NCI-H526 (cell line): ENCODE data around the gene ZBTB32.

ENCODE experiments used
- DNase-seq, 2 experiments: peaks; one replicate each; lab custom pipeline; 2025; lab: John Stamatoyannopoulos, UW

Gene ZBTB32

DNA sequence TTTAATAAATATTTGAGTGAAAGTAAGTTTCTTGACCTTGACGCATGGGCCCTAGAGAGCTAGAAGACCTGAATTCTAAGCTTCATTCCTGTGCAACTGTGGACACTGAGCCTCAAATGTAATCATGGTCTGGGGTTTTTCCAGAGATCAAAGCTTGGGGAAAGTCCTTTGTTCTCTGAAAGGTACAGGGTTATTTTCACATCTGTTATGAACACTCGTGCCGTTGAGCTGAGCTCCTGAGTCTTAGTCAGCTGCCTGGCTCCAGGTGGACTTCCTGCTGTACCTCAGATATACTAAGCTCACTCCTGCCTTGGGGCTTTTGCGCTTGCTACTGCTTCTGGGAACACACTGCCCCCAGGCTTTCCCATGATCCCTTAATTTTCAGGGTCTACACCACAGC is 7.5 kb upstream of the ZBTB32 start:
- DNase-seq: no peak

DNA sequence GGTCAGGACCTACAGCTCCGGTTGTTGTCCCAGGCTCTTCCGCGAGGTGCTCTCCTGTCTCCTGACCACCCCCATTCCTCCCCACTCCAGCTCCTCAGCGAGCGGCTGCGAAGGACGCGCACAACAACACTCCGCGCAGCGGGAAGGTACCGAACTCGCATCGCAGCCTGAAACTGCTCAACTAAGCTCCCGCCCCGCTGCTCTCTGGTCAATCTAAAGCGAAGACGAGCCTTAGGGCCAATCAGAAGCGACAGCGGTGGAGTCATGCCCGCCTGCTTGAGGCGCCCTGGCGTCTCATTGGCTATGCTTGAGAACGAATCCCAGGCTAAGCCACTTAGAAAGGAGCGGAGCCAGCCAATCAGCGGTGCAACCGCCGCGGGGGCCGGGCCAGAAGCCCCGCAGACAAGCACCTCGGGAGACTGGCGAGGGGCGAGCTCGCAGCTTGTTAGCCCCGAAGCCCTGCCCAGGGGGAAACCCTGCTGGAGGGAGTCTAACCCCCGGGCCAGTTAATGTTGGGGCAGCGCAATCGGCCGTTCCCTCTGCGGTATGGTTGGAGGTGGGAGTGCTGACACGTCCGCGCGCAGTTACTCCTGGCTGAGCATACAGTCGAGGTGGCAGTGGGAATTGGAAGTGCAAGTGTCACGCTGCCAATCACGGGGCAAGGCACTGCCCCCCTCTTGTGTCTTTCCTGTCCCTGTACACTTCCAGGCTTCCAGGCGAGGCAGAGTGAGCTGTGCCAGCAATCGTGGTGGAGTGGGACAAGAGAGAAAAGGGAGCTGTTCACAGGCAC is 1.9 kb upstream of the ZBTB32 start:
- peak; percentile 99 to 100 for DNase-seq

DNA sequence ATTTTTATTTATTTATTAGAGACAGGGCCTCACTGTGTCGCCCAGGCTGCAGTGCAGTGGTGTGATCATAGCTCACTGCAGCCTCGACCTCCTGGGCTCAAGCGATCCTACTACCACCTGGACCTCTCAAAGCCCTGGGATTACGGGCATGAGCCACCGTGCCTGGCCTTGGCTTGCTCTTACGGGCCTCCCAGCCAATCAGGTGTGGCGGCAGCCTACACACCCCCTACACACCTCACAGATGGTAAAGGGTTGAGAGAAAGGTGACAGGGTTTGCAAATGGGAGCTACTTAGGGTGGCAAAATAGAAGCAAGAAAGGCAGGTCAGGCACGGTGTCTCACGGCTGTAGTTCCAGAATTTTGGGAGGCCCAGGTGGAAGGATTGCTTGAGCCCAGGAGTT is 1.0 kb upstream of the ZBTB32 start:
- DNase-seq: peak in 1 of 2 experiments; percentile 28

DNA sequence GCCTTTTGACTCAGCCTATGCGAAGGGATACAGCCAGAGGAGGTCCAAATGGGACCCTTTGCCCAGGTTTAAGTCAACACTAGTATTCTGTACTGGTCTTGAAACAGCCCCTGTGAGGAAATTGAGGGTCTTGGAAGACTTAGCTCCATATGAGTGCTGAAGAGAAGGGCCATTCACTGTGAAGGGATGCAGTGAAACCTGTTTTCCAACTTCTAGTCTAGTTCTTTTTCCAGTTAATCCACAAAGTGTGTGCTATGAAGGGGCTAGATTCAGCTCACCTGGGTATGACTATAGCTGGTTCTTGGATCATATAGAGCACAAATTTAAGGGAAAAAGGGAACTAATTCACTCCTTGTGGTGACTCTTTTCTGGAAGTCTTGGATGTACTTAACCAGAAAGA is 4.0 kb downstream of the ZBTB32 start:
- DNase-seq: no peak

DNA sequence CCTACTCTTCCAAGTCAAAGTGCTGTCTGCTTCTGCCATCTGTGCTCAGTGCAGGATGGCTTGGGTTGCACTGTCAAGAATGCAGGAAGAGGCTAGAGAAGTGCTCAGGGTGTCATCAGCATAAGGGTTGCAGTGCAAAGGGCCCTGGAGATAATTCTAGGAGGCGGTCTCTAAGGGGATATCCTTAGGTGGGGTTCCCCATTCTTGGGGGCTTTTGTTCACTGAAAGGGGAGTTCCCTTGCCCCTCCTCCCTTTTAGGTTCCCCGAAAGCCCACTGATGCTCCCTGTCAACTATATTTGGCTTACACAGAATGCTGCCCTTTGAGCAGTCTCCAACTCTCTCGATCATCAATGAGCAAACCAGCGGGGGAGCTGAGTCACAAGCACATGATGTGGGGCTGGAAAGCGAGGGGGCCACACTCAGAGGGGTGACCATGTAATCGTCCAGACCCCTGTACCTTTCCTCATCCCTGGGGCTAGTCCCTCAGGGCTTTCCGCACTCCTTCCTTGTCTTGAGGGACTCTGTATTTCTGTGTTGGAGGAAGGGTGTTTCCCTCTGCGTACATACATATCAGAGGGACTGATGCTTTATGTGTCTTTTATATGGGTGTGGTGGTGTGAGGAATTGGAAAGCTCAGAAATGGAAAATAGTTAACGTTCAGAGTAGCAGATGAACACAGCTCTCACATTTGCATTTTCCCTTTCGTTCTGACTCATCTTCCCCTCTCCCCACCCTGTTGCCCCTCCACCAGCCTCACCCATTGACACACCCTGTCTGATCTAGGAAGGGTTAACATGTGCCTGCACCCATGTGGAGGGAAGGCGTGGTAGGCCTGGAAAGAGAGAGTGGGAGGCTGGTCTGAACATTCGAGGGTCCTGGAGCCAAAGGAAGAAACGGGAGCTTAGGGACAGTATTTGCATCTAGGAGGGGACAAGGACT is 6.7 kb downstream of the ZBTB32 start:
- no peak for DNase-seq

DNA sequence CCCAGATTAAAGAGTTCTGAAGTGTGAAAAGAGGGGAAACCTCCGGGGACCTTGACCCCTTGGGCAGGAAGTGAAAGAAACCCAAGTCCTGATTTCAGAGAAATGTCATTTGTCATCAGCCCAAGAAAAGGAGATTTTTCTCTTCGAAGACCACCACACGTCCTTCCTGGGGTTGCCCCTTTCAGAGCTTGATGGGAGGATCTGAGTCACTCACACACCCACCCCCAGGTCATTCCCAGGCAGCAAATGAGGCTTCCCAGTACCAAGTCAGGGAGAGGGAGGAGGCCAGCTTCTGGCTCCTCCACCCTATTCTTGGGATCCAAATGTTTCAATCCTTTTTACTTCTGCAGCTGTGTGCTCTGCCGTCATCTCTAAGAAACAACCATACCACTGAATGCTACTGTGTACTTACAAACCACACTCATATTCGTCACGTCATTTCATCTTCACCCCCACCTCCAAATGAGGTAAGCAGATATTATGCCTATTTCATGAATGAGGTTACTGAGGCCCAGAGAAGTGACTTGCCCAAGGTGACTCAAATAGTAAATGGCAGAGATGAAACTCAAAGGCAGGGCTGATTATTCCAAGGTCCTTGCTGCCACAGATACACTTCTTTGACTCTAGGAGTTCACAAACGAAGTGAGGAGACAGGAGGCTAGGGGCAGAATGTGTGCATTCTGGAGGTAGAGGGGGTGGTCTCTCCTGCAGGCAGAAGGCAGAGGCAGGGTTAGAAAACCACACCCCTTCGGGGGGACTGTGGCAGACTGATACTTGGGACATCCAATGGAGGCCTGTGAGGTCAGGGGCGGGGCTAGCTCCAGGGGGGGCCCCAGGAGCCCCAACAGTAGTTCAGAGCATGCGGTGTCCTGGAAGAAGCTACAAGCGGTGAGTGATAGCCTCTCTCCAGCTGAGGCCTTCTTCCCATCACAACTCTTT is 8.5 kb downstream of the ZBTB32 start:
- DNase-seq: no peak

DNA sequence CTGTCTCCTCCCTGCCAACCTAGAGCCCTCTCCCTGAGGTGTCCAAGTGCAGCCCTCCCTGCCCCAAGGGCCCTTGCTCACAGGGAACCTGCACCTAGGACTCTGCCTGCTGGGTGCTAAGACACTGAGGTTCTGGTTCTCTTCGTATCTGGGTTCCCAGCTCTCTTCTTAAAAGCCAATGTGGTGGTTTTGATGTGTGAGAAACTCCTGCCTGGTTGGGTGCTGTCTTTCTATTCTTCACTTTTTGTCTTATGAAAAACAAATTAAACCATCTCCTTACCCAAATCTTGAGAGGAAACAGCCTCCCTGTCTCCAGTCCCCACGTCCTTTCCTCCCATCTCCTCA is 9.1 kb downstream of the ZBTB32 start:
- DNase-seq: no peak

DNA sequence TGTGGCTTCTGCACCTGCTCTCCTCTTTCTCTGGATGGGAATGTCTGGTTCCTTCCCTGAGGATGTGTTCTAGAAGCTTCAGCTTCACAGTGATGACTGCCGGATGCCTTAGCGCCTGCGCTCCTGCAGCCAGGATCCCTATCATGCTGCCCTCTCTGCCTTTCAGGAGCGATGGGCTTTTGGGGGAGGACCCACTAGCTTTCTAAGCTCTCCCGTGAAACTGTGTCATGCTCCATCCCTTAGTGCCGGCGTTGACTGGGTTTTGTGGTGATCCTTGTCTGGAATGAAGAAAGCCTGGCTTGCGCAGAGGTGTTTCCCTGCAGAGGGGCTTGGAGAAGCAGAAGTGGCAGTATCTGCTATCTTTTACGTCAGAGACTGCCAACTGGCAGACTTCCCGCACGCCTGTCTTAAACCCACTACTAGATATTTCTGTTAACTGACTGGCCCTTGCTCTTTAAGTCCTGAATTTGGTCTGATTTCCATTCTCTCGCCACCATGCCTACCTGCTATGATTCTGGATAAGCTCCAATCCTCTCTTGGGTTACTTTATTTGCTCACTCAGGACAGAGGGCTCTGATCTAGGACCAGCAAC is 9.6 kb downstream of the ZBTB32 start:
- DNase-seq: no peak

DNA sequence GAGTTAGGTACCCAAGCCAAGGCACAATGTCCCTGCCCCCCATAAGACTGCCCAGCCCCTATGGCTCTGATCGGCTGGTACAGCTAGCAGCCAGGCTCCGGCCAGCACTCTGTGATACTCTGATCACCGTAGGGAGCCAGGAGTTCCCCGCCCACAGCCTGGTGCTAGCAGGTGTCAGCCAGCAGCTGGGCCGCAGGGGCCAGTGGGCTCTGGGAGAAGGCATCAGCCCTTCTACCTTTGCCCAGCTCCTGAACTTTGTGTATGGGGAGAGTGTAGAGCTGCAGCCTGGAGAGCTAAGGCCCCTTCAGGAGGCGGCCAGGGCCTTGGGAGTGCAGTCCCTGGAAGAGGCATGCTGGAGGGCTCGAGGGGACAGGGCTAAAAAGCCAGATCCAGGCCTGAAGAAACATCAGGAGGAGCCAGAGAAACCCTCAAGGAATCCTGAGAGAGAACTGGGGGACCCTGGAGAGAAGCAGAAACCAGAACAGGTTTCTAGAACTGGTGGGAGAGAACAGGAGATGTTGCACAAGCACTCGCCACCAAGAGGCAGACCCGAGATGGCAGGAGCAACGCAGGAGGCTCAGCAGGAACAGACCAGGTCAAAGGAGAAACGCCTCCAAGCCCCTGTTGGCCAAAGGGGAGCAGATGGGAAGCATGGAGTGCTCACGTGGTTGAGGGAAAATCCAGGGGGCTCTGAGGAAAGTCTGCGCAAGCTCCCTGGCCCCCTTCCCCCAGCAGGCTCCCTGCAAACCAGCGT is 10.4 kb downstream of the ZBTB32 start:
- DNase-seq: peak in 1 of 2 experiments; percentile 21

DNA sequence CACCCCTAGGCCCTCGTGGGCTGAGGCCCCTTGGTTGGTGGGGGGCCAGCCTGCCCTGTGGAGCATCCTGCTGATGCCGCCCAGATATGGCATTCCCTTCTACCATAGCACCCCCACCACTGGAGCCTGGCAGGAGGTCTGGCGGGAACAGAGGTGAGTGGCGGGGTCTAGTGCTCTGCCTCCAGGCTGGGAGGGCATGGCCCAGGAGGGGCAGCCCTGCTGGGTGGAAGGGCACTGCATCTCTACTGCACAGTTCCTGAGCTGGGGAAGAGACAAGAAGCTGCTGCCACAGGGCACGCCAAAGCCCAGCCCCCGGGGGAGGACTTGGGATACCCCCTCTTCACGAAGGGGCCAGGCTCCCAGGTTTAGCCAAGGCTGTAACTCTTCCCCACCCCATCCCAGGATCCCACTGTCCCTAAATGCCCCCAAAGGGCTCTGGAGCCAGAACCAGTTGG is 11.0 kb downstream of the ZBTB32 start:
- no peak for DNase-seq

DNA sequence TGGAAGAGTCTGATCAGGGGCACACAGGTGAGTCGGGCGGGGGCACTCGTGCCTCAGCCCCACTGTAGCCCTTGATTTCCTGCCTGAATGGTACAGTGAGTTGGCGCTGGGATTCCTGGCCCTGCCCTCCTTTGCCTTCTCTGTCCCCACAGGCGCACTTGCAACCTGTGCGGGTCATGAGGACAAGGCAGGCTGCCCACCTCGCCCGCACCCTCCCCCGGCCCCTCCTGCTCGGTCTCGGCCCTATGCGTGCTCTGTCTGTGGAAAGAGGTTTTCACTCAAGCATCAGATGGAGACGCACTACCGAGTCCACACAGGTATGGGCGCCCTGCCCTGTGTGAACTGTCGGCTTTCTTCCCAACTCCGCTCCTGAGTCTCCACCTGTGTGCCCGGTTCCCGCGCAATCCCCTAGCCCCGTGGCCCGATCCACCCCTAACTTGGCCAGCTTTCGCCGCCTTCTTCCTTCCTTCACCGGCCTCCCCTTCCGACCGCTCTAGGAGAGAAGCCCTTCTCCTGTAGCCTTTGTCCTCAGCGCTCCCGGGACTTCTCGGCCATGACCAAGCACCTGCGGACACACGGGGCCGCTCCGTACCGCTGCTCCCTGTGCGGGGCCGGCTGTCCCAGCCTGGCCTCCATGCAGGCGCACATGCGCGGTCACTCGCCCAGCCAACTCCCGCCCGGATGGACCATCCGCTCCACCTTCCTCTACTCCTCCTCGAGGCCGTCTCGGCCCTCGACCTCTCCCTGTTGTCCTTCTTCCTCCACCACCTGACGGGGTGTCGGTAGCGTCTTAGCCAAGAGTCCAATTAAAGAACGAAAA is 11.8 kb downstream of the ZBTB32 start:
- peak; percentile 71 to 87 for DNase-seq

DNA sequence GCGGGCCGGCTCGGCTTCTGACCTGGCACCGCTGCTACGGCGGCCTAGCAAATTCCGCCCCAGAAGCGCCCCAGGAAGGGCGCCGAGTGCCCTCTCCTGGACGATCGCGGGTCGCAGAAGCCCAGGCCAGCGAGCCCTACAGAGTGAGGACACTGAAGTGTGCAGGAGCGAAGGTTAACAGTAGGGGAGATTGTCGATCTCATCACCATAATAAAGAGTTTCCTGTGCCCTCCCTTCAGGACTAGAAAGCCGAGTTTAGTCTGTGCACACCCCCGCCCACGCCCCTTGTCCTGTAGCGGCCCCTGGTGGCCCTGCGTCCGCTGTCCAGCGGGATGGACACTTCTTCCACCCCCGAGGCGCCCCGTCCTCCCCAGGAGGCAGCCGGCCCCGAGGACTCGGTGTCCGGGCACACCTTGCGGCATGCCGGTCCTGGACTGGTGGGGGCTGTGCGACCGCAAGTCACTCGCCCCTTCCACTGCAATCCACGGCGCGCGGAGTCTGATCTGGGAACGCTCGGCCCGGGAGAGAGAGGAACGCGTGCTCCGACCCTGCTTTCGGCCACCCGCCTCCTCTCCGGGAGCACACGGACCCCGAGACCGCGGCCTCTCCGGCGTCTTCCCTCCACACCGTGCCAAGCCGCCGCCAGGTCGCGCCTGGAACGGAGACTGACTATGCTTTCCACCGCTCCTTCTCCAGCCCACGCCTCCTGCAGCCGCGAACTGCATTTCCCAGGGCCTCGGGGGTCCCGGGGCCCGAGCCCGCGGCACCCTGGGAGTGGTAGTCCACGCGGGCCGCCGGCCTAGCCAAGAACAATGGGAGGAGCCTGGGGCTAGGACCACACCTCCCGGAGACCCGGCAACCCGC is 12.7 kb downstream of the ZBTB32 start:
- peak; percentile 76 to 92 for DNase-seq

DNA sequence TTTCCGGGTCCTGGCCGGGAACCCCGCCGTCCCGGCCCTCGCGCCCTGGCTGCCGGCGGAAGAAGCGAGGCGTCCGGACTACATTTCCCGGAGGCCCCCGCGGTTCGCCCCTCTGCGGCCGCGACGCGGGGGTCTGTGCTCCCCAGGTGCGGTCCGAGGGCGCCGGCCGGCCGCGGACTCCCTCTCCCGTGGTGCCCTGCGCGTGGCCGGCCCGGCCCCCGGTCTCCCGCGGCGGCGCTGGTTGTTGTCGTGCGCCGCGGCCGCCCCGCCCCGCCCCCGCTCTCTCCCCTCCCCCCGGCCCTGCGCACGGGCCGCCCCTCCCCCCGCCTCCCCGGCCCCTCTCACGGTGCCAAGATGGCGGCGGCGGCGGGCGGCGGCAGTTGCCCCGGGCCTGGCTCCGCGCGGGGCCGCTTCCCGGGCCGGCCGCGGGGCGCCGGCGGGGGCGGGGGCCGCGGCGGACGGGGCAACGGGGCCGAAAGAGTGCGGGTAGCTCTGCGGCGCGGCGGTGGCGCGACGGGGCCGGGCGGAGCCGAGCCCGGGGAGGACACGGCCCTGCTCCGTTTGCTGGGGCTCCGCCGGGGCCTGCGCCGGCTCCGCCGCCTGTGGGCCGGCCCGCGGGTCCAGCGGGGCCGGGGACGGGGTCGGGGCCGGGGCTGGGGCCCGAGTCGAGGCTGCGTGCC is 13.4 kb downstream of the ZBTB32 start, which contains the start of gene KMT2B:
KMT2B (plus strand) TSS at position 339 of the 680 bp plus-strand sequence; CDS start at position 355, 16 bp downstream.
- DNase-seq: peak; percentile 94 to 100

DNA sequence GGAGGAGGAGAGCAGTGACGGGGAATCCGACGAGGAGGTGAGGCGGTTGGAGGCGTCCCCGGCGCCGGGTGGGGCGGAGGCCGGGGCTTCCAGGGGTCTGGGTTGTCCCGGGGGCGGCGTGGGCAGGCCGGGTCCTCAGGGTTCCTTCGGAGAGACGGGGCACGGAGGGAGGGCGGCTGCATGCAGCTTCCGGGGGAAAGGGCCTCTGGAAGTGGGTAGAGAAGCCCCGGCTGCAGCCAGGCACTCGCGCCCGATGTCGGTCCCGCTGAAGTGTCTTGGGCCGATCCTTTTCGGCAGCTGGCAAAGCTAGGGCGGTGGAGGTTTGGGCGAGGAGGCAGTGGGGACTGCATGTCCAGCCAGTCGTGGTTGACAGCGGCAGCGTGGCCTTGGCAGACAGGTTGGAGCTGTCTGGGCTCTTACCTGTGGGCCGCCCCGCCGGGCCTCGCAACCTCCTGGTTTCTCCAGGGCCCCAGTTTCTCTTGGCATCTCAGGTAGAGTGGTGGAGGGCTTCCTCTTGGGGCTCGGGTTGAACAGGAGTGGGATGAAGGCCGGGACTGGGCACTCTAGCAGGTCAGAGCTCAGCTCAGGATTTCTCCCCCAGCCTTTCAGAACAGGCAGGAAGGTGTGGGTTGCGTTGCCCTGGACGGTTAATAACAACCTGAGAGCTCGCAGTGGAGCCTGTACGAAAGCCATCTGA is 14.1 kb downstream of the ZBTB32 start:
- DNase-seq: peak in 1 of 2 experiments; percentile 71

DNA sequence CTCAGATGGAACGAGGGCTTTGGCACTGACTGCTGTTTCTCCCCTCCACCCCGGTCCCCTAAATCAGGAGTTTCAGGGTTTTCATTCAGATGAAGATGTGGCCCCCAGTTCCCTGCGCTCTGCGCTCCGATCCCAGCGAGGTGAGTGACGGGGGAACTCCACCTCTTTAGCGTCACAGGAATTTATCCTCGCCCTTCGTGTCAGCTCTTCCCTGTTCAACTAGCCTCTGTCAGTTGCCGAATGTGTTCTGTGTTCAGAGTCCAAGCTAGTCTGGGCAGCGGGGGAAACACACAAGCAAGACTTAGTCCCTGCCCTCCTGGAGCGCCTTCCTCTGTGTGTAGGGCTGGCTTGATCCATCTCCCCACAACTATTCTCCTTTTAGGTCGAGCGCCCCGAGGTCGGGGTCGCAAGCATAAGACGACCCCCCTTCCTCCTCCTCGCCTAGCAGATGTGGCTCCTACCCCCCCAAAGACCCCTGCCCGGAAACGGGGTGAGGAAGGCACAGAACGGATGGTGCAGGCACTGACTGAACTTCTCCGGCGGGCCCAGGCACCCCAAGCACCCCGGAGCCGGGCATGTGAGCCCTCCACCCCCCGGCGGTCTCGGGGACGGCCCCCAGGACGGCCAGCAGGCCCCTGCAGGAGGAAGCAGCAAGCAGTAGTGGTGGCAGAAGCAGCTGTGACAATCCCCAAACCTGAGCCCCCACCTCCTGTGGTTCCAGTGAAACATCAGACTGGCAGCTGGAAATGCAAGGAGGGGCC is 15.2 kb downstream of the ZBTB32 start:
- no peak for DNase-seq

DNA sequence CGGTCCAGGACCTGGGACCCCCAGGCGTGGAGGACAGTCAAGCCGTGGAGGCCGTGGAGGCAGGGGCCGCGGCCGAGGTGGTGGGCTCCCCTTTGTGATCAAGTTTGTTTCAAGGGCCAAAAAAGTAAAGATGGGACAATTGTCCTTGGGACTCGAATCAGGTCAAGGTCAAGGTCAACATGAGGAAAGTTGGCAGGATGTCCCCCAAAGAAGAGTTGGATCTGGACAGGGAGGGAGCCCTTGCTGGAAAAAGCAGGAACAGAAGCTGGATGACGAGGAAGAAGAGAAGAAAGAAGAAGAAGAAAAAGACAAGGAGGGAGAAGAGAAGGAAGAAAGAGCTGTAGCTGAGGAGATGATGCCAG is 15.8 kb downstream of the ZBTB32 start:
- DNase-seq: no peak

DNA sequence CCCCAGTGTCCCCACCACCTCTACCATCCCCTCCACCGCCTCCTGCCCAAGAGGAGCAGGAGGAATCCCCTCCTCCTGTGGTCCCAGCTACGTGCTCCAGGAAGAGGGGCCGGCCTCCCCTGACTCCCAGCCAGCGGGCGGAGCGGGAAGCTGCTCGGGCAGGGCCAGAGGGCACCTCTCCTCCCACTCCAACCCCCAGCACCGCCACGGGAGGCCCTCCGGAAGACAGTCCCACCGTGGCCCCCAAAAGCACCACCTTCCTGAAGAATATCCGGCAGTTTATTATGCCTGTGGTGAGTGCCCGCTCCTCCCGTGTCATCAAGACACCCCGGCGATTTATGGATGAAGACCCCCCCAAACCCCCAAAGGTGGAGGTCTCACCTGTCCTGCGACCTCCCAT is 16.3 kb downstream of the ZBTB32 start:
- DNase-seq: no peak
